HG03135 (cell line): Measurements from ENCODE around the gene SMO.
"Not testable (repeated sequence)": the region's sequence is repeated elsewhere in the genome, so short reads cannot be mapped to it uniquely, and the experiment has no call there.

Experiments
- ATAC-seq: cut with Tn5 transposase; IDR thresholded peaks from one replicate; pipeline ENCODE4 v1.9.1; 2021; ENCODE audit warnings: mild to moderate bottlenecking, moderate library complexity; ENCODE audit not compliant: unreplicated experiment

SMO gene

GRCh38 chr7:129169171-129169671 lies 19.2 kb upstream of the SMO start:
- peak; percentile 41 for ATAC-seq

DNA sequence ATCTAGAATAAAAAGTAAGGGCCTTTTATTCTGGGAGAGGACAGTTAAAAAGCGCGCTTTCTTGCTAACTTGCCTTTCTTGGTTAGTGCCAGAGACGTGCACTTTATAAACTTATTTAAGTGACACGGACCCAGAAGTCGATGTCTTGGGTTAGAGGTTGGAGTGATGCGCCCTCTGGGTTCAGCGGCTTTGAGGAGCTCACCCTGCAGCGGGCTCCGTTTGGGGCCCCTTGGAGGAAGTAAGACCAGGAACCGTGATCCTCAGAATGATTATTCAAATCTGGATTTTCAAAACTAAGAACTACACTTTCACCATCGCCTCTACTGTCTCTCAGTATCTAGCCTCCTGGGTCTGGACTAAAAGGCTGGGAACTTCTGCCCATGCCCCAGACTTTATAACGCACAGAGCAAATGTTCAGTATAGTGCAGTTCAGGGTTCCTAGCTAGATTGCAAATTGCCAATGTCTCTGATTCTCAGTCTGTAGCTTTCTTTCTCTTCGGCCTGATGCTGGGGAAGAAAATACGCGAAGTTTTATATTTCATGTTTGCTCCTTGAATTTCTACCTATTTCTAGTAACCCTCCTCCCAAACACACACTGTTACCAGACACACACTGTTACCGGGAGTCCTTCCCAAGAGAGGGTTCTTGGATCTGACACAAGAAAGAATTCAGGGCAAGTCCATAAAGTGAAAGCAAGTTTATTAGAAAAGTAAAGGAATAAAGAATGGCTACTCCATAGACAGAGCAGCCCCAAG lies 18.6 kb upstream of the SMO start:
- peak; percentile 41 for ATAC-seq

DNA sequence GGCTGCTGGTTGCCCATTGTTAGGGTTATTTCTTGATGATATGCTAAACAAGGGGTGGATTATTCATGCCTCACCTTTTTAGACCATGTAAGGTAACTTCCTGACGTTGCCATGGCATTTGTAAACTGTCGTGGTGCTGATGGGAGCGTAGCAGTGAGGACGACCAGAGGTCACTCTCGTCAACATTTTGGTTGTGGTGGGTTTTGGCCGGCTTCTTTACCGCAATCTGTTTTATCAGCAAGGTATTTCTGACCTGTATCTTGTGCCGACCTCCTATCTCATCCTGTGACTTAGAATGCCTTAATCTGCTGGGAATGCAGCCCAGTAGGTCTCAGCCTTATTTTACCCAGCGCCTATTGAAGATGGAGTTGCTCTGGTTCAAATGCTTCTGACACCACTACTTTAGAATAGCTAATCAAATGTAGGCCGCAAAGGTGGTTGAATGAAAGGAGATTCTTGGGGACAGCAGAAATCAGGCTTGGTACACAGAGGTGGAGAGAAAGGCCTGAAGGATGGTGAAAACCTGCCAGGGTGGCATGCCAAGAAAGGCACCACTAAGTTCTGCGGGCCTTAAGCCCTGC lies 17.9 kb upstream of the SMO start:
- no peak for ATAC-seq

DNA sequence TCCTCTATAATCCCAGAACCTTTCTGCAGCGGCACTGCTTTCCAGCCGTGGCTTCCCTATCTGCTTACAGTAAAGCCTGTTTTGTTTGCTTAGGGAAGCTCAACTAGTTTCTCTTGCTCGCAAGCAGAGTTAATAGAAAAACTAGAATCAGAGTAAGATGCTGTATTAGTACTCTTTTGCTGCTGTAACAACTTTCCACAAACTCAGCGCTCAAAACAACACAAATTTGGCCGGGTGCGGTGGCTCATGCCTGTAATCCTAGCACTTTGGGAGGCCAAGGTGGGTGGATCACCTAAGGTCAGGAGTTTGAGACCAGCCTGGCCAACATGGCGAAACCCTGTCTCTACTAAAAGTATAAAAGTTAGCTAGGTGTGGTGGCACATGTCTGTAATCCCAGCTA lies 14.6 kb upstream of the SMO start:
- ATAC-seq: not testable (repeated sequence)

DNA sequence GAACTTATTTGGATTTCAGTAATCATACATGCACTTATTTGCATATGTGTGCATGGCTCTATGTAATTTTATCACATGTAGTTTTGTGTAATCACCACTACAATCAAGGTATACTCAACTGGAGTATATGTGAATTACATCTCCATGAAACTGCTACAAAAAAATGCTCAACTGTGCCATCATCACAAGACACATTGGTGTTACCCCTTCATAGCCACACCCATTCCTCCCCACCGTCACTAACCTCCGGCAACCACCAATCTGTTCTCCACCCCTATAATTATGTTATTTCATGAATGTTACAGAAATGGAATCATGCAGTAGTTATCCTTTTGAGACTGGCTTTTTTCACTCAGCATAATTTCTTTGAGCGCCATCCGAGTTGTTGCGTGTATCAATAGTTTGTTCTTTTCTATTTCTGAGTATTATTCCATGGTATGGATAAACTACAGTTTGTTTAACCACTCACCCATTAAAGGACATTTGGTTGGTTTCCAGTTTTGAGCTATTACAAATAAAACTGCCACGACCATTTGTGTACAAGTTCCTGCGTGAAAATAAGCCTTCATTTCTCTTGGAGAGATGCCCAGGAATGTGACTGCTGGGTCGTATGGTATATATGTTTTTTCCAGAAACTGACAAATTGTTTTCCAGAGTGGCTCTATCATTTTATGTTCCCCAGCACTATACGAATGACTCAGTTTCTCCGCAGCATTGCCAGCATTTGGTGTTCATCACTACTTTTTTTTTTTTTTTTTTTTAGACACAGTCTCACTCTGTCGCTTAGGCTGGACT lies 11.3 kb upstream of the SMO start:
- ATAC-seq: no peak

DNA sequence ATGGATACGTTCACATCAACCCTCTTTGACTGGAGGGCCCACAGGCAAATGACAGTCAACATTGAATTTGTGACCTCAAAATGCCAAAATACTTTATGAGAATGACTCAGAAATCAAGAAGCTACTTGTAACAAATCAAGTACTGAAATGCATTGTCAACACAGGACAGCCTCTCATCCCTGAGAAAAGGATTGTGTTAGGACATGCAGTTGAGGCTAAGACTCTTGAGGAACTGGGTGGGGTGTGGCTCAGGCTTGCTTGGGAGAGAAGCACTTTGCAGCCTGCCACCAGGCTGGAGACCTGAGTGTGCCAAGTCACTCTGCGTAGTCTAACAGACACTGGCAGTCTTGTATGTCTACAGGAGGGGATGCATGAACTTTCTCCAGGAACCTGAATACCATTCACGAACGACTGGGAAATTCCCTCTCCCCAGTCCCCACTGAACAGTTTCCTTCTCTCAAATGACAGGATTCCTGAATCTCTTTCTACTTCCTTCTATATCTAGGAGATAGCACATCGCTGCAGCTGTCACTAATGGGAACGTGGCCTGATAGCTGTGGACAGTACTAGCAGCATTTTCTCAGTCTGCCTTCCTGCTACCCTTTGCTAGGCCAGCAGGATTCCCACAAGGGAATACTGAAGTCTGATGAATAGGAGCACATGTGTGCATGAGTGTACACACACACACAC lies 3.3 kb upstream of the SMO start:
- ATAC-seq: no peak

- ATAC-seq: no peak
Observed at GRCh38 chr7:129186749-129187260, 1.6 kb upstream of the SMO start.

- no peak for ATAC-seq
Observed at GRCh38 chr7:129187681-129188371, 607 bp upstream of the SMO start.

GRCh38 chr7:129188892-129189660 lies 643 bp downstream of the SMO start:
- ATAC-seq: no peak

DNA sequence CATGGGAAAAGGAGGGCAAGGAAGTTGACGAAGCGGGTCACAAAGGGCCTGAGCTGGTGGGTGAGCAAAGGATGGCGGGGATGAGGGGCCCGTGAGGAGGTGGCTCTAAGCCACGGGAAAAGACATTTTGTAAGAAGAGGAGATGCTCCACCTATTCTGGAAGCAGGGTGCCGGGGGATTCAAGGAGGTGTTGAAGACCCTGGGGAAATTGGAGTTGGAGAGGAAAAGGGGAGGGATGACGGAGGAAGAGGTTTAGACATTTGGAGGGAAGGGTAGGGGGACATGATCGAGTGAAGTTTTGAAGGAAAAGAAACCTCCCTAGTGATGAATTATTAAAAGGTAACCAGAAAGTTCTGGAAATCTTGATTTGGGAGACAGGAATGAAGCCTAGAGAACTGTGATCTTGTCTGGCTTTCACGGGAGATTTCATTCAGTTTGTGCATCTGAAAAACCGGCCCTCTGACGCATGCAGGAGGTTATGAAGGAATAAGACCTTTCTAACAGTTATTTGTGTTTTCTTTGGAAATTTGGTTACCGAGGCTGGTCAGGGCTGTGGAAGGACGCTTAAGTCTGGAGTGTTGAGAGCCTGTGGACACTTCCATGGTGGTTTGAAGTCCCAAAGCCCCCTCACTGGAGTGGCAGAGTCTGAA lies 1.4 kb downstream of the SMO start:
- no peak for ATAC-seq

DNA sequence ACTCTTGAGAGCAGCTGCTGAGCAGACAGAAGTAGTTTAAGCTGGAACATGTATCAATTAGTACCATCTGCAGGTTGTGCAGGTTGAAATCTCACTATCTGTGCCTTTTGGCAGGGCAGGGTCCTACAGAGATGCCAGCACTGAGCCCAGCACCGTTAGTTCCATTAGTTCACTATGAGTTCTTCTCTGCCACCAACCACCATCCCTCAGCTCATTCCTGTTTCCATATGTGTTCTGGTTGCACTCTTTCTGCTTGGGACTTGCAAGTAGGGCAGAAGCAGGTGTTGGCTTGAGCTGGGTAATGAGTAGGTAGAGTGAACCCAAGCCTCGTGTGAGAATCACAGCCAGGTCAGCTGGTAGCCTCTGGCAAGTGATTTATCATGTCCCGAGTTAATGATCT lies 2.8 kb downstream of the SMO start:
- no peak for ATAC-seq

- no peak for ATAC-seq
Observed at GRCh38 chr7:129193892-129194291, 5.5 kb downstream of the SMO start.

GRCh38 chr7:129197771-129198170 lies 9.3 kb downstream of the SMO start:
- ATAC-seq: no peak

DNA sequence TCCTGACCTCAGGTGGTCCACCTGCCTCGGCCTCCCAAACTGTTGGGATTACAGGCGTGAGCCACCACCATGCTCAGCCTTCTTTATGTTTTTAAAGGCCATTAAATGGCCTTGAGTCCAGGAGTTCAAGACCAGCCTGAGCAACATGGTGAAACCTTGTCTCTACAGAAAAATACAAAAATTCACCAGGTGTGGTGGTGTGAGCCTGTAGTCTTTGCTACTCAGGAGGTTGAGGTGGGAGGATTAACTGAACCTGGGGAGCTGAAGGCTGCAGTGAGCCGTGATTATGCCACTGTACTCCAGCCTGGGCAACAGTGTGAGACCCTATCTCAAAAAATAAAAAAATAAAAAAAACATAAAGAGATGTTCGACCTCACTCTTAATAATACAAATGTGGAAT lies 11.0 kb downstream of the SMO start:
- no peak for ATAC-seq

DNA sequence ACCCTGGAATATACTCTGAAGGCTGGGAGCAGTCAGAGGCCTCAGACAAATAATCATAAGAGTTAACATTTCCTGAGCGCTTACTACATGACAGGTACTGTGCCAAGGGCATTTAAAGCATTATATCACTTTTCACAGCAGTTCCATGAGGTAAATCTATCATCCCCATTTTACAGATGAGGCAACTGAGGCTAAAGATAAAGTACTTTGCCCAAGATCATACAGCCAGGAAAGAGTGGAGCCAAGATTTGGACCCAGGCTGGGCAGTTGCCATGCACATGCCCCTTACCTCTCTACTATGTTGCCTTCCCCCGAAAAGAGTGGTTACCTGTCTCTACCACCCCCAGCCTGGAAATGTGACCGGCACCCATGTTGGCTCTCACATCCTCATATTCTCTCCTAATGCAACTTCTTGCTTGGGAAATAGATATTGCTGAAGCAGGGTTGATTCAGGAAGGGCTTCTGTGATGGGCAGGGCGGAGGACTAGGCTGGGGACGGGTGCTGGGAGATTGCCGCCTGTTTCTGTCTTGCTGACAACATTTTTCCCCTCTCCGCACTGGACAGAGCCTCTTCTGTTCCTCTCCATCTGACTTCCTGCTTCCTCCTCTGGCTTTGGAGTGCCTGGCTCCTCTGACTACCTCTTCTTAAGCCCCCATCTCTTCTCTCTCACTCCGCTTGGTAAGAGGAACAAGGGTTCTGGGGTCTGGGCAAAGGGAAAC lies 13.8 kb downstream of the SMO start:
- ATAC-seq: no peak

DNA sequence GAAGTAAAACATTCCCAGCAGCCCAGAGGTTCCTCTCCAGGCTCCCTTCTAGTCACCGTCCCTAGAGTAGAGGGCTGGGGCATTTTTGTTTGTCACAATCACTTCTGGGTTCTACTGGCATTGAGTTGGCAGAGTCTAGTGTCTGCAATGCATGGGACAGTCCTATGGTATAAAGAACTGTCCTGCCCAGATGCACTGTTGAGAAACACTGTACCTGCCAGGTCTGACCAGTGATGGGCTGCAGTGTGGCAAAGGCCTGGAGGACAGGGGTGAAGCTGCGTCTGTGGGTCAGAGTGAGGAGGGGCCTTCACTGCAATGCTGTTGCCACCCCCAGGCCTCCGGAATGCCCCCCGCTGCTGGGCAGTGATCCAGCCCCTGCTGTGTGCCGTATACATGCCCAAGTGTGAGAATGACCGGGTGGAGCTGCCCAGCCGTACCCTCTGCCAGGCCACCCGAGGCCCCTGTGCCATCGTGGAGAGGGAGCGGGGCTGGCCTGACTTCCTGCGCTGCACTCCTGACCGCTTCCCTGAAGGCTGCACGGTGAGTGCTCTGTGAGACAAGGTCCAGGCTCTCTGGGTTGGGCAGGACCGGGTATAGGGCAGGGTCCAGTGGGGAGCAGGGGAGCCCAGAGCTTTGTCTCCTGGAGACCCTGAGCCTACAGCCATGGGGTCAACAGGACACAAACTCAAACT lies 14.8 kb downstream of the SMO start:
- ATAC-seq: no peak

- ATAC-seq: no peak
Observed at GRCh38 chr7:129205126-129205818, 16.8 kb downstream of the SMO start.
